GM18519 (cell line): ENCODE measurements around the gene OPTC.
"Not testable (repeated sequence)": the region's sequence is repeated elsewhere in the genome, so short reads cannot be mapped to it uniquely, and the experiment has no call there.

ENCODE experiments used
- ATAC-seq: cut with Tn5 transposase; IDR thresholded peaks from one replicate; pipeline ENCODE4 v1.9.1; 2021; ENCODE audit warnings: mild to moderate bottlenecking, moderate library complexity; ENCODE audit not compliant: unreplicated experiment, low FRiP score

Gene OPTC, protein sequence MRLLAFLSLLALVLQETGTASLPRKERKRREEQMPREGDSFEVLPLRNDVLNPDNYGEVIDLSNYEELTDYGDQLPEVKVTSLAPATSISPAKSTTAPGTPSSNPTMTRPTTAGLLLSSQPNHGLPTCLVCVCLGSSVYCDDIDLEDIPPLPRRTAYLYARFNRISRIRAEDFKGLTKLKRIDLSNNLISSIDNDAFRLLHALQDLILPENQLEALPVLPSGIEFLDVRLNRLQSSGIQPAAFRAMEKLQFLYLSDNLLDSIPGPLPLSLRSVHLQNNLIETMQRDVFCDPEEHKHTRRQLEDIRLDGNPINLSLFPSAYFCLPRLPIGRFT

DNA sequence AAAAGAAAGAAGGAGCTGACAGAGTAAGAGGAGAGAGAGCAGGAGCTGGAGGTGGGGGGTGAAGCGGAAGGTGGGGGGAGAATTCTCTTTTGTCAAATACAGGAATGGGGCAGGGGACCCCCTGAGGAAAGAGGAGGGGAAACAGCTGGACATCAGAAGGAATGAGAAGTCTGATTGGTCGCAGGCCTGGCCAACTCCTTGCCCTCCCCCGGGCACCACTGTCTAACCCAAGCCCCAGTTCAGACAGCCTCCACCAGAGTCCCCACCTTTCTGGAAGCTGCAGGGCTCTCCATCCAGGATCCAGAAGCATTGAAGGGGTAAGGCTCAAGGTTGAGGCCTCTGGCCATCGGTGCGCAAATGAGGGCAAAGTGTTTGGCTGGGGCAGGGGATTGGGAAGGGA, at the start of gene OPTC:
OPTC (plus strand) TSS at position 253 of the 400 bp plus-strand sequence. CDS start 1,853 bp downstream, outside the sequence.
- no peak for ATAC-seq

DNA sequence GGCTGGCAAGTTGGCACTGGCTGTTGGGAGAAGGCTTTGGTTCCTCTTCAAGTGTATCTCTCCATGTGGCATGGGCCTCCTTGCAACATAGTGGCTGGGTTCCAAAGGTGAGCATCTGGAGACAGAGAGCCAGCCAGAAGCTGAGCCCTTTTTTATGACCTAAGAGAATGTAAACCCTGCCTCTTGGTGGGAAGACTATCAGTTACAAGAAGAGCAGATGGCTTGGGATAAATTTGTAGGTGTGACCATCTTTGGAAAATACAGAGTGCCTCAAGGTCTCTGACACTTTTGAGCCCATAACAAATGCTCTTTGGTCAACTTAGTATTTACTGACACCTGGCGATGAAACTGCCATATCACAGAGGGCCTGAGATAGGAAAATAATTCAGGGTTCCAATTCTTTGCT, 49.8 kb upstream of the OPTC start:
- ATAC-seq = no peak

GRCh38 chr1:203447151-203447550, 46.8 kb upstream of the OPTC start:
- no peak for ATAC-seq

GRCh38 chr1:203447598-203447997, 46.4 kb upstream of the OPTC start:
- ATAC-seq = not testable (repeated sequence)

DNA sequence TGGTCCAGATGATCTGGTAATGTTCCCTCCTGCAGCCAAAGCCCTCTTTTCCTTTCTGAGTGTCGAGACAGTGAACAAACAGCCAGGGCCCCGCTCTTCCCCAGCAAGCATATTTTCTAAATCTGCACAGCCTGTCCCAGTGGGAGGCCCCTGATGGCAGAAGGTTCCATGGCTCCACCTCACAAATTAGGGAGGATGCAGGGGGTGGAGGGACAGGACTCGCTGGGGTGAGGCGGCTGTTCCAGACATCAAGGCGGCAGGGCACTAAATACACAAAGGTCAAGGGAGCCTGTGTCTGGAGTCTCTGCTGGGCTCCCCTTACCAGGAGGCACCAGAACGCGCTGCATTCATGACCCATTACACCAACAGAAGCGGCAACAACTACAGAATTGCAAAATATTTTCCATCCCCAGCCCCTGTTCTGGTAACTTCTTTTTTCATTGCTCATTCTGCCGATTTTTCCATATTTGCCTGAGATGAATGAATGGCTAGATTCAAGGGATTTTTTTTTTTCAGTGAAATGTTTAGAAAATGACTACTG, 45.4 kb upstream of the OPTC start:
- ATAC-seq = no peak

DNA sequence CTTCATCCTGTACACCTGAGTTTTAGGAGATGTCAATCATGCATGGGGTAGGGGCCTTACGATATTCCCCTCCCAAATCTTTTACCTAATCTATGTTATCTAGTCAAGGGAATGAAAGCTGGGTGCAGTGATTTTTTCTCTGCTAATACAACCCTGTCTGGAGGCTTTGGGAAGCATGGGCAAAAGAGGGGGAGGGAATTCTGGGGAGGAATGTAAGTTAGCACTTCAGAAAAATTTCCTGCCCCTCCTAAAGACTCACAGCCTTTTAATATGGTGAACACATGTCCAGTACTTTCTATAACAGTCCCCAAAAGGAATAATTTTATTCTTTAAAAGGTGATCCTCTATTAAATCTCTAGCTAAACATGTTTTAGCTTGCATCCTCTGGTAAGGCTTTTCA, 44.0 kb upstream of the OPTC start:
- ATAC-seq = no peak

DNA sequence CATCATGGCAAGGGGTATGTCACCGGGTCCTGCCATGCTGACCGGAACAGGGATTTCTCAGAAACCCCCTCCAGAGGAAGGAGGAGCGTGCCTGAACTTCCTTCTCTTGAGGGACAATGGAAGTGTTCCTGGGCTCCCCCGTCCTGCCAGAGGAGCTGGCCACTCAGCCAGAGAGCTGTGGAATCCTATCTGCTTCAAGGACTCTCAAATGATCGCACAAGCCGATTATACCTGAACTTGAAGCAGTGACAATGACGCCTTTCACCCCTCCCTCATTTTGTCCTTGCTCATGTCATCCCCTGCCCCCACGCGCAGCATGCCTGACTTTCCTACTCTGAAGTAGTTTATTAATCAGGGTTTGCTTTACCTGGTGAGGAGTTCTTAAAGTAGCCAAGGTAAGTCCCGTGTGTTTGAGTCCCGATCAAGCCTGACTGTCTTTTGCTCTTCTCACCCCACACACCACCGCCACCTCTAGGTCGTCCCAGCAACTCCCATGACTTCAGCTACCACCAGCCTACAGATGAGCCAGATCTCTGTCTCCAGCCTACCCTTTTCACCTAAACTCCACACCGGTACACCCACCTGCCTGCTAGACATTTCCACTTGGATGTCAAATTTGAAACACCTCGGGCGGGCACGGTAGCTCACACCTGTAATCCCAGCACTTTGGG, 43.3 kb upstream of the OPTC start:
- no peak for ATAC-seq

DNA sequence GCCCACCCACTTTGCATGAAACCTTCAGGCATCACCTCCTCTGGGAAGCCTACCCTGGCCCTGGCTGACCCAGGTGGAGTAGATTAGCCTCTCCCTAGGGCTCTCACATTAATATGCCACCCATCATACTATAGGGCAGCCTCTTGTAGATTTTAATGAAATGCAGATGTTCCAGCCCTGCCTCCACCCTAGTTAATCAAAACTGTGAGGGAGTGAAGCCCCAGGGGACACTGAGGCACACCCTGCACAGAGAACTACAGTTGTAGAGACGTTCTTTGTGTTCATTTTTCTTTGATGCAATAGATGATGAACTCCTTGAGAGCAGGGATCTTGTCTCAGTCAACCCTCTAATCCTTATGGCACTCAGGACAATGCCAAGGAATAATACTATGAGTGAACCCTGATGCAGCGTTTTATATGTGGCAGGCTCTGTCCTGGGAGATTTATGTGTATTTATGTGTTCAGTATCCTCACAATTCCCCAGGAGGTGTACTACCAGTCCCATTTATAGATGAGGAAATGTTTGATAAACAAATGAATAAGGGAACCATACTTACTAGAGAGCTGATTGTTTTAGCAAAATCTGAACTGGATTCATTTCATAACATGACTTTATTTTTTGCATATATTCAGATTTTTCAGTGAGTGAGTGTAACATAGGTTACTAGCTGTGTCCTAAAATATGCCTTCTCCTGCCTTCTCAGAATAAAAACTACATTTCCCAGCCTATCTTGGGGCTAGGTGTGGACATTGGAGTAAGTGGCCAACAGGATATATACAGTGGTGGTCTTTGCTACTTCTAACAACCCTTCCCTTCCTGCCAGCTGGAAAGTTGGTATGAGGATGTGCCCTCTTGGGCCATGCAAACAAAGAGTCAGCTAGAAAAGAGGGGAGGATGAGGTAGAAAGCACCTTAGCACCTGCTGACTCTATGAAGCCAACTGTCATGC, 41.8 kb upstream of the OPTC start:
- no peak for ATAC-seq

DNA sequence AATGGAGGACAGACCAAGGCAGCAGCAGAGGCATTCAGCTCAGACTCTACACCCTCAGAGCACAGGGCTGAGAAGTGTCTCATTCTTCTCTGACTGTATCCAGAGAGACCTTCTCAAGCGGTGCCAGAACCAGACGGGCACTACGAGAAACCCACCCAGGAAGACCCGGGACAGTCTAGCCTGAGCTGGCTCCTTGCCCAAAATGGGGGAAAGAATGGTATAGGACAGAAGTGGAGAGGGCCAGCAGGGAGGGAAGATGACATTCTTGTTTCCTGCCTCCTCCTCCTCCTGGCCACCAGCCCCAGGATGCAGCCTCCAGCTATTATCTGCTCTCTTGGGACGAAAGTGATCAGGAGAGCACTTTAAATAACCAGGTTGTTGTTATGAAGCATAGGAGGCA, 40.9 kb upstream of the OPTC start:
- no peak for ATAC-seq

GRCh38 chr1:203453616-203454015, 40.3 kb upstream of the OPTC start:
- no peak for ATAC-seq

- ATAC-seq = no peak
Measured at GRCh38 chr1:203454986-203455471, 38.9 kb upstream of the OPTC start.

DNA sequence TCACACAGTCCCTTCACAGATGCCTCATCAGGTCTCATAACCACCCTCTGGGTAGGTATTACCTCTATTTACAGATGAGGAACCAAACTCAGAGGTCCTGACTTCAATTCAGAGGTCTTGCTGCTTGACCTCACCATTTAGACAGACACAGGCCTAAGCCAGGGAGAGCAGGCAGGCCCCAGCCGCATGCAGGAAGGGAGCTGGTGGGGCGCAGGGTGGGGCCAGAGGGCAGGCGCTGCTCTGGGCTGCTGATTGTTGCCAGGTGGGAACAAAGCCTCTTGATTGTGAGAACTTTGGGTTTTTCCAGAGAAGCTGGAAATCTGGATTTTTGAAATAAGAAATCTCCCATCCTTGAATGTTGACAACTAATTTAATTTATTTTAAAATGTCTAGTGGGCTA, 38.2 kb upstream of the OPTC start:
- ATAC-seq = no peak

DNA sequence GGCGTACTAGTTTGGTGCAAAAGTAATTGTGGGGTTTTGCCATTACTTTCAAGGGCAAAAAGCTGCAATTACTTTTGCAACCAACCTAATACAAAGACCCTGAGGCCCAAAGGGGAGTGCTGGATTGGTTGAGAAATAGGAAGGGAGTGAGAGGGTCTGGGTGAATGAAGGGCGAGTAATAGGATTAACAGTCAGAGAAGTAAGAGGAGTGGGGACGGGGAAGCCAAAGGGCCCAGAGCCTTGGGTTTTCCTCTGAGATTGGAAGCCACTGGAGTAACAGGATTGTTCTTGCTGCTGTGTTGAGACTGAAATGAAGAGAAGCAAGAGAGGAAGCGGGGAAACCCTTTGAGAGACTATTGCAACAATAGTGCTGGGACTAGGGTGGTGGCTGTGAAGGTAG, 37.4 kb upstream of the OPTC start:
- ATAC-seq = no peak

DNA sequence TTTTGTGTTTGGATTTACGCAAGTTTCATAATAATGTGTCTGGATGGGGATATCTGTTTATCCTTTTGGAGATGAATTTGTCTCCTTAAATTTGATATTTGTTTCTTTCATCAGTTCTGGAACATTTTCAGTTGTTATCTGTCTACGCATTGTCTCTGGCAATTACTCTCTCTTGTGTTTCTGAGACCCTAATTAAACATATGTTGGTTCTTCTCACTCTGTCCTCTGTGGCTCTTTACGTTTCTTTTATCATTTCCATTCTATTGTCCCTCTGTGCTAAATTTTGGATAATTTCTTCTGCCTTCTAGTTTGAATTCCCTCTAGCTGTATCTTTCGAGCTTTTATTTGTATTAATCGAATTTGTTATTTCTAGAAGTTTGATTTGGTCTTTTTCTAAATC, 35.9 kb upstream of the OPTC start:
- no peak for ATAC-seq

DNA sequence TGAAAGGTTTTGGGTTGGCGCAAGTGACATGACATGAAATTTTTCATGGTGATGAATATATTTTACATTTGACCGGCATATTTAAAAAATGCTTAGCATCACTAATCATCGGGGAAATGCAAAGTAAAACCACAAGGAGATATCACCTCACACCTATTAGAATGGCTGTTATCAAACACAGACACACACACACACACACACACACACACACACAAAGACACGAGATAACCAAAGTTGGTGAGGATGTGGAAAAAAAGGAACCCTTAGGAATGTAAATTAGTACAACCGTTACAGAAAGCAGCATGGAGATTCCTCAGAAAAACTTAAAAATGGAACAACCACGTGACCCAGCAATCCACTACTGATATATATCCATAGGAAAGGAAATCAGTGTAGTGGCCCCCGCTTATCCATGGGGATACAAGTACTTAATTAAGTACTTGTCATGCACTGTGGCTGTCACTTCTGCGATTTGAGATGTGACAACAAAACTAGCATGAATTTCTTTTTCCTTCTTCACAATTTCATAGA, 34.2 kb upstream of the OPTC start:
- no peak for ATAC-seq

GRCh38 chr1:203461717-203462116, 32.2 kb upstream of the OPTC start:
- no peak for ATAC-seq

- ATAC-seq = no peak
Measured at GRCh38 chr1:203462143-203462542, 31.8 kb upstream of the OPTC start.

DNA sequence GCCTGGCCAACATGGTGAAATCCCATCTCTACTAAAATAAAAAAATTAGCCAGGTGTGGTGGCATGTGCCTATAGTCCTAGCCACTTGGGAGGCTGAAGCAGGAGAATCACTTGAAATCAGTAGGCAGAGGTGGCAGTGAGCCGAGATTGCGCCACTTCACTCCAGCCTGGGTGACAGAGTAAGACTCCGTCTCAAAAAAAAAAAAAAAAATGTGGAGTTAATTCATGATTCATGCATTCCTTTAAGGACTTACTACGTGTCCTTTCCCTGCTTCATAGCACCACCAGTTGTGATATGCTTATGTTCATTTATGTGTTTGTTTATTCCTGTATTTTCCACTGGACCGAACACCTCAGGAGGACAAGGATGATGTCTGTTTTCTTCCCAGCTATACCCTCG, 31.1 kb upstream of the OPTC start:
- no peak for ATAC-seq

- no peak for ATAC-seq
Measured at GRCh38 chr1:203463469-203464062, 30.4 kb upstream of the OPTC start.

GRCh38 chr1:203464226-203464625, 29.7 kb upstream of the OPTC start:
- no peak for ATAC-seq
